GM18951 (cell line): ENCODE data around the gene FGFR3.

Experiments
- POLR2A ChIP-seq: IDR thresholded peaks from 4 replicates; pipeline ENCODE4 v1.6.1; 2011; ENCODE audit warnings: mild to moderate bottlenecking; ENCODE audit not compliant: insufficient read length, insufficient read depth; ENCODE audit errors: extremely low read depth
- in situ Hi-C: fragments of 300-500 bp; cut with MboI; formaldehyde crosslinking; loops from one replicate; pipeline ENCODE4 v1.12.0; 2022; ENCODE audit warnings: low sequenced_read_pairs, mixed read lengths, inconsistent platforms; ENCODE audit not compliant: unreplicated experiment

Gene FGFR3

GRCh38 chr4:1770791-1771231 lies 22.3 kb upstream of the FGFR3 start:
- in situ Hi-C loops, result no loop called here
- no peak for TF ChIP-seq POLR2A

- TF ChIP-seq POLR2A, result no peak
- in situ Hi-C loops, result no loop called here
Observed at GRCh38 chr4:1771555-1772305, 21.4 kb upstream of the FGFR3 start.

- in situ Hi-C loops, result no loop called here
- no peak for TF ChIP-seq POLR2A
Observed at GRCh38 chr4:1772853-1773538, 20.1 kb upstream of the FGFR3 start.

- no peak for TF ChIP-seq POLR2A
- in situ Hi-C loops, result no loop called here
Observed at GRCh38 chr4:1773754-1774153, 19.3 kb upstream of the FGFR3 start.

- in situ Hi-C loops, result no loop called here
- no peak for TF ChIP-seq POLR2A
Observed at GRCh38 chr4:1775731-1776500, 17.2 kb upstream of the FGFR3 start.

- in situ Hi-C loops, result no loop called here
- TF ChIP-seq POLR2A, result no peak
Observed at GRCh38 chr4:1776521-1777161, 16.5 kb upstream of the FGFR3 start.

- no peak for TF ChIP-seq POLR2A
- in situ Hi-C loops, result no loop called here
Observed at GRCh38 chr4:1777822-1778641, 15.1 kb upstream of the FGFR3 start.

GRCh38 chr4:1778642-1779392 lies 14.3 kb upstream of the FGFR3 start:
- in situ Hi-C loops, result no loop called here
- no peak for TF ChIP-seq POLR2A

- in situ Hi-C loops, result no loop called here
- TF ChIP-seq POLR2A, result no peak
Observed at GRCh38 chr4:1779588-1780382, 13.3 kb upstream of the FGFR3 start.

GRCh38 chr4:1780435-1780834 lies 12.7 kb upstream of the FGFR3 start:
- in situ Hi-C loops, result no loop called here
- TF ChIP-seq POLR2A, result no peak

GRCh38 chr4:1783015-1783414 lies 10.1 kb upstream of the FGFR3 start:
- in situ Hi-C loops, result no loop called here
- TF ChIP-seq POLR2A, result no peak
